Activated B cell treated with CpG ODN at 0.5 μM for 24 hours (primary cell): ENCODE results near the gene C1QTNF1. TPM values are rescaled to one million over a fixed set of nuclear protein-coding genes. Genes with fewer than 3 reads are reported as not detected.

ENCODE experiments used
- ATAC-seq: fragments of 200-7000 bp; cut with Tn5 transposase; one replicate; pipeline ENCODE4 v1.10.0; 2021; ENCODE audit warnings: low read depth, mild to moderate bottlenecking, moderate library complexity
- CTCF ChIA-PET: fragments of 350-600 bp; sonication (Branson Sonifier 250); formaldehyde crosslinking; loops from one replicate; lab custom pipeline; 2021; ENCODE audit warnings: antibody characterized with exemption; lab: Charles Lee
- POLR2A ChIA-PET: fragments of 350-600 bp; sonication (Branson Sonifier 250); formaldehyde crosslinking; loops from one replicate; lab custom pipeline; 2021; ENCODE audit warnings: antibody characterized with exemption; lab: Charles Lee
- DNase-seq: peaks from one replicate; pipeline ENCODE4 v3.0.0; 2022
- H3K27ac Mint-ChIP-seq: one replicate; pipeline ENCODE4 v1.8.0; 2020; ENCODE audit warnings: mixed read lengths
- H3K27me3 Mint-ChIP-seq: one replicate; pipeline ENCODE4 v1.8.0; 2021; ENCODE audit warnings: mixed read lengths
- H3K36me3 Mint-ChIP-seq: one replicate; pipeline ENCODE4 v1.8.0; 2021; ENCODE audit warnings: low read depth, mixed read lengths
- H3K4me1 Mint-ChIP-seq: one replicate; pipeline ENCODE4 v1.8.0; 2021; ENCODE audit warnings: mixed read lengths
- H3K4me3 Mint-ChIP-seq: one replicate; pipeline ENCODE4 v1.8.0; 2020; ENCODE audit warnings: mild to moderate bottlenecking, mixed read lengths
- H3K9me3 Mint-ChIP-seq: one replicate; pipeline ENCODE4 v1.8.0; 2020; ENCODE audit warnings: mixed read lengths
- intact Hi-C: fragments of 100-400 bp; cut with micrococcal nuclease; formaldehyde crosslinking; loops from one replicate; pipeline ENCODE4 v1.15.1; 2024
- total RNA-seq: library from RNA; stranded (reverse); gene quantifications from 2 replicates; pipeline ENCODE4 v1.2.3, GENCODE V29; 2022
- TF ChIP-seq, protein P1 (sequence below): fragments of 200-600 bp; IDR thresholded peaks from one replicate; pipeline ENCODE4 v1.8.0; 2022; ENCODE audit warnings: antibody characterized with exemption, mild to moderate bottlenecking

The C1QTNF1 gene
- total RNA-seq, 1 donor from 2014 or later = not detected

DNA sequence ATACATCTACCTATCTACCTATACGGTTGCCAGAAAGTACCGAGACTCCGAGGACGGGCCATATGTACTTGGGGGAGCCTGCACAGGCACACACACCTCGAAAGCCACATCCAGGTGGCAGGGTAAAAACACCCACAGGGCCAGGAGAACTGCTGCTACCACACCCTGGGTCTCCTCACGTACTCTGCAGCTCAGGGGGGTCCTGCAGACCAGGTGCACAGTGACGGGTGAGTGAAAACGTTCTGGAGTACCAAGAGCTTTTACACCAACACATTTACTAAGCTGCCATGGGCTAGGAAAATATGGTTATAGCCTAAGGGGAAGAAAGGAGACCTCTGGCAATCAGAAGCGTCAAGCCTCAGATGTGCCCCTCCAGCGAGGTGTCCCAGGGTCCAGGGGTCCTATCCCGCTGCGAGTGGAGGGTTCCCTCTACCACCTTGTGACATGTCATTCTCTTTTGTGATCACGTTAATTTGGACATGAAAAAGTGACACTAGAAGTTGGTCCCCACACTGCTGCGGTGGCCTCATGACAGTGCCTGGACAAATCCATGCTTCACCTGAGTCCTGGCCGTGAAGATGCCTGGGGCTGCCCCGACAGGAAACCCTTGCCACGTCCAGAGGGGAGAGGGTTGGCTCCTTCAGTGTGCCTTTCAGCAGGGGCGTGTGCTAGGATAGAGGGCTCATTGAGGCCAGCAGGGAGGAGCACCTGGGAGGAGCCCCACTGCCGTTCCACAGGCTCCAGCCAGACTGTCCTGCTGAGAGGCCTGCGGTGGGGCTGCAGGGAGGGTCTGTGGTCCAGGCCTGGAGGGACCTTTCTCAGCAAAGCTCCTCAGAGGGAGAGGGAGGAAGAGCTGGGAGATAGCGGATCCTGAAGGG is 16.2 kb upstream of the C1QTNF1 start:
- ATAC-seq (no peak), DNase-seq (no peak)
- intact Hi-C loops = no loop called here
- POLR2A ChIA-PET = no interaction called here
- TF ChIP-seq, protein P1, sequence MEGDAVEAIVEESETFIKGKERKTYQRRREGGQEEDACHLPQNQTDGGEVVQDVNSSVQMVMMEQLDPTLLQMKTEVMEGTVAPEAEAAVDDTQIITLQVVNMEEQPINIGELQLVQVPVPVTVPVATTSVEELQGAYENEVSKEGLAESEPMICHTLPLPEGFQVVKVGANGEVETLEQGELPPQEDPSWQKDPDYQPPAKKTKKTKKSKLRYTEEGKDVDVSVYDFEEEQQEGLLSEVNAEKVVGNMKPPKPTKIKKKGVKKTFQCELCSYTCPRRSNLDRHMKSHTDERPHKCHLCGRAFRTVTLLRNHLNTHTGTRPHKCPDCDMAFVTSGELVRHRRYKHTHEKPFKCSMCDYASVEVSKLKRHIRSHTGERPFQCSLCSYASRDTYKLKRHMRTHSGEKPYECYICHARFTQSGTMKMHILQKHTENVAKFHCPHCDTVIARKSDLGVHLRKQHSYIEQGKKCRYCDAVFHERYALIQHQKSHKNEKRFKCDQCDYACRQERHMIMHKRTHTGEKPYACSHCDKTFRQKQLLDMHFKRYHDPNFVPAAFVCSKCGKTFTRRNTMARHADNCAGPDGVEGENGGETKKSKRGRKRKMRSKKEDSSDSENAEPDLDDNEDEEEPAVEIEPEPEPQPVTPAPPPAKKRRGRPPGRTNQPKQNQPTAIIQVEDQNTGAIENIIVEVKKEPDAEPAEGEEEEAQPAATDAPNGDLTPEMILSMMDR = no peak
- peaks cover 40% of the 10 kb centered on the region for H3K4me1 Mint-ChIP-seq
- peak overlapping the region; percentile 91 for H3K4me3 Mint-ChIP-seq
- H3K27ac Mint-ChIP-seq = peak overlapping the region; percentile 25
- H3K36me3 Mint-ChIP-seq = peaks cover 15% of the 10 kb centered on the region
- CTCF ChIA-PET = no interaction called here
- H3K9me3 Mint-ChIP-seq = no peaks in the 10 kb centered on the region
- H3K27me3 Mint-ChIP-seq = no peaks in the 10 kb centered on the region

DNA sequence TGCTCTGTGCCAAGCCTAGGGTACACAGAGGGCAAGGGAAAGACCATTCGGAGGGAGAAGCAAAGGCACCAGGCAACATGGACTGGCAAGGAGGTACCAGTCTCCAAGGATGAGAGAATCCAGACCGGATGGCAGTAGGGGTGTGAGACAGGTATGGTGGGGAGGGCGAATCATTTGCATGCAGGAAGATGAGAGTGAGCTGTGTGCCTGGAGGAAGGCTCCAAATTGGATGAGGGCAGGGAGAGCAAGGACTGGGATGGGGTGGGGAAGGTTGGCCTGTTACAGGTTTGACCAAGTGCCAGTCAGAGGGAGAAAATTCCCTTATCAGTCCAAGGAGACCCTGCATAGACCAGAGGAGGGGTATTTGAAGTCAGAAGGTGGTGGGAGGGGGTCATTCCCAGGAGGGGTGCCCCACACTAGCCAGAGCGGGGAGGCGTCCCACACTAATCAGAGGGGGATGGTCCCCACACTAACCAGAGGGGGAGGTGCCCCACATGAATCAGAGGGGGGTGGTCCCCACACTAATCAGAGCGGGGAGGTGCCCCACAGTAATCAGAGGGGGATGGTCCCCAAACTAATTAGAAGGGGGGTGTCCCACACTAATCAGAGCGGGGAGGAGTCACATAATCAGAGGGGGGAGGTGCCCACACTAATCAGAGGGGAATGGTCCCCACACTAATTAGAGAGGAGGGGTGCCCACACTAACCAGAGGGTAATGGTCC is 15.1 kb upstream of the C1QTNF1 start:
- H3K27me3 Mint-ChIP-seq = peaks cover 5% of the 10 kb centered on the region
- intact Hi-C loops = no loop called here
- H3K4me3 Mint-ChIP-seq = peak overlapping the region; percentile 91
- ChIA-PET CTCF (no interaction called here), POLR2A (interaction anchor here (0.6 to 1.0 kb wide), 6 partner anchors 19 to 1034 kb away, joined by 3 to 4 read pairs (median 4); partner anchors contain the start of genes ENGASE and LGALS3BP)
- TF ChIP-seq, protein P1 = no peak
- no peak for ATAC-seq
- H3K4me1 Mint-ChIP-seq = peaks cover 39% of the 10 kb centered on the region
- DNase-seq = no peak
- no peaks in the 10 kb centered on the region for H3K9me3 Mint-ChIP-seq
- peak overlapping the region; percentile 93 for H3K27ac Mint-ChIP-seq
- H3K36me3 Mint-ChIP-seq = peaks cover 13% of the 10 kb centered on the region

DNA sequence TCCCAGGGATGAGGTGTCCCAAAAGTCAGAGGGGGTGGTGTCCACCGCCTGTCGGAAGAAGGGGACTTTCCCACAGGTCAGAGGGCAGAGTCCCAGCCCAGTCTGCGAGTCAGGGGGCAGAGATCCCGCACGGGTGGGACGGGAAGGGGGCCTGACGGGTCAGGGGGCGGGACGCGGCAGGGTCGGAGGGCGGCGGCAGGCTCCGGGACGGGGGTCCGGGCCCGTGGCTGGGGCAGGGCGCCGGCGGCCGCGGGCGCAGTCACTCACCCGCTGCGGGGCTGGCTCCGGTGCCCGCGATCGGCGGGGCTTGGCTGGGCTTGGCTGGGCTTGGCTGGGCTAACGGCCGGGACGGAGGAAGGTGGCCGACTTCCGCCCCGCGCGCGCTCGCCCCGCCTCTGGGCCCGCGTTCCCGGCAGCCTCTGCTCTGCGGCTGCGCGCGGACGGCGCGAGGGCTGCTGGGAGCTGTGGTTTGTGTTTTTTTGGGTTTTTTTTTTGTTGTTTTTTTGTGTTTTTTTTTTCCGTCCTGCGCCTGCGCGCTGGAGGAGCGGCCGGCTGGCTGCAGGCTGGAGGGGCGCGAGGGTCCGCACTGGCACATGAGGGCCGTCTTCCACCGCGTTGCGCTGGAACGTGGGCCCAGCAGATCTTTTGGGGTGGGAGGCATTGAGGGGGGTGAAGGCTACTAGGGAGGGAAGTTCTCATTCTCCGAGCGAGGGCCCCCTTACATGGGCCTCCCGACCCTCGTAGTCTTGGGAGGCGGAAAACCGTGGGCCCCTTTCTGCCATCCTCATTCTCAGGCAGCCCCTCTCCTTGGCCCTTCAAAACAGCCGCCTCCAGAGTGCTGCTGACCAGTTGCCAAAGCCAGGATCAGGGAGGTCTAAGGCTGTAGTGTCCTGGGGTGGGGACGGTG is 14.3 kb upstream of the C1QTNF1 start, which contains the start of gene CANT1:
Gene CANT1 (minus strand): TSS at position 368 of the 907 bp plus-strand sequence. CDS start 12,142 bp downstream, outside the sequence.
- DNase-seq (peak; percentile 86), ATAC-seq (peak; percentile 98)
- Mint-ChIP-seq H3K9me3 (no peaks in the 10 kb centered on the region), H3K36me3 (peaks cover 13% of the 10 kb centered on the region), H3K4me3 (peak within 1 kb of the TSS; percentile 92), H3K4me1 (peaks cover 39% of the 10 kb centered on the region), H3K27ac (peak within 1 kb of the TSS; percentile 93), H3K27me3 (peaks cover 8% of the 10 kb centered on the region)
- CTCF ChIA-PET = no interaction called here
- POLR2A ChIA-PET = interaction anchor here (0.6 to 1.0 kb wide), 8 partner anchors 20 to 1035 kb away, joined by 3 to 4 read pairs (median 3); partner anchors contain the start of genes ENGASE and LGALS3BP
- TF ChIP-seq, protein P1 = no peak
- intact Hi-C loops = no loop called here

DNA sequence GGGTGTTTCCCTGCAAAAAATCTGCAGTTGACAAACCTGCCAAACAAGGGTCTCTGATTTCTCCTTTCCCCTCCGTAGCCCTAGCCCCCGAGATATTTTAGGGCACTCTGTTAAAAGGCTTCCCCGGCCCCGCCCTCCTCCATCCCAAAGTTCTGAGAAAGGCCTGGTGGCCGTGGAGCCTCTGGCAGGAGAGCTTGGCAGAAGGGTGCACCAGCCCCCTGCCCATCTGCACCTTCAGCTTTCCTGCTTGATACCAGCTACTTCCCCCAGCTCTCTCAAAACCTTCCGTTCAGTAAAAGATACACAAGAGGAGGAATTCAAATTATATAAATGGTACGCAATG is 13.7 kb upstream of the C1QTNF1 start:
- Mint-ChIP-seq H3K36me3 (peaks cover 13% of the 10 kb centered on the region), H3K4me3 (peak overlapping the region; percentile 92), H3K27ac (peak overlapping the region; percentile 88), H3K9me3 (no peaks in the 10 kb centered on the region), H3K27me3 (peaks cover 8% of the 10 kb centered on the region), H3K4me1 (peaks cover 39% of the 10 kb centered on the region)
- DNase-seq (no peak), ATAC-seq (no peak)
- ChIA-PET CTCF (no interaction called here), POLR2A (interaction anchor here (0.7 to 1.0 kb wide), 4 partner anchors 64 to 654 kb away, joined by 3 to 4 read pairs (median 3); partner anchors contain the start of gene ENGASE)
- intact Hi-C loops = no loop called here
- TF ChIP-seq, protein P1 = no peak
